ENCODE data around the gene GNAS. TPM values are rescaled to one million over a fixed set of nuclear protein-coding genes. Genes with fewer than 3 reads are reported as not detected.
A peak's percentile ranks its signal among the peaks of the same experiment; 100 is the strongest.

The GNAS gene
- polyA plus RNA-seq, 6 donors from 2014 or later, result 133 to 298 (median 194) TPM

DNA sequence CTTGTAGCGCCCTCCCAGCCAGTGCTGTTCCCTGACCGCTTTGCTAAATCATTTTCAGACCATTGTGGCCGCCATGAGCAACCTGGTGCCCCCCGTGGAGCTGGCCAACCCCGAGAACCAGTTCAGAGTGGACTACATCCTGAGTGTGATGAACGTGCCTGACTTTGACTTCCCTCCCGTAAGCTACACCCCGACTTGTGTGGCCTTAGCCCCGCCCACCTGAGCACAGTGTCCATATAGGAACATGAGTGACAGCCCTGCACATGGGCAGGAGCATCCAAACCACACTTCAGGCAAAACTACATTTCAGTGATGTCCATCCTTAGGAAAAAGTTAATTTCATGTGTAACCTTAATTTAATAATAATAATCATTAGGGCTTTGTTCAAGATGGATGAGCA is 51.1 kb downstream of the GNAS start:
- DNase-seq, result no peak
- Mint-ChIP-seq H3K36me3 (peaks cover 14 to 33% of the 10 kb centered on the region in 2 donors), H3K27me3 (no peaks in the 10 kb centered on the region), H3K9me3 (peaks cover 0 to 4% (median 0%) of the 10 kb centered on the region in 7 donors), H3K4me1 (peaks cover 59 to 77% (median 66%) of the 10 kb centered on the region in 3 donors), H3K4me3 (no peak overlapping the region), H3K27ac (peak overlapping the region; percentile 51 to 95 (median 76))
- no peak for ATAC-seq (ENCODE audit: low read depth in 2 of 2)

DNA sequence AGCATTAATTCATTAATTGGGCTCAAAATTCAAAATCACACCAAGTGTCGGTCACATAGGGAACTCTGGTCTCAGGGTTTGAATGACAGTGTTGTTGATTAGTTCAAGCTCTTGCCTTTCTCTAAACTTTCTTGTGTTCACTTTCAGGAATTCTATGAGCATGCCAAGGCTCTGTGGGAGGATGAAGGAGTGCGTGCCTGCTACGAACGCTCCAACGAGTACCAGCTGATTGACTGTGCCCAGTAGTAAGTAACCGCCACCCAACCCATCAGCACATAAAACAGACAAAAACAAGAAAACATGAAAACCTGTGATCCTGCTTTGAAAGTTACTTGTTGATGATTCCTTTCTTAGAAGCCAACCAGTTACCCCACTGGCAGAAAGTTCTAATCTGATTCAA is 52.7 kb downstream of the GNAS start:
- peaks cover 0 to 4% (median 0%) of the 10 kb centered on the region in 7 donors for H3K9me3 Mint-ChIP-seq
- ATAC-seq (ENCODE audit: low read depth in 2 of 2) (no peak), DNase-seq (no peak)
- H3K4me1 Mint-ChIP-seq, result peaks cover 52 to 78% (median 60%) of the 10 kb centered on the region in 3 donors
- no peaks in the 10 kb centered on the region for H3K27me3 Mint-ChIP-seq
- peaks cover 21 to 40% of the 10 kb centered on the region in 2 donors for H3K36me3 Mint-ChIP-seq
- peak overlapping the region in 5 of 6 donors; percentile 52 to 95 (median 69) for H3K27ac Mint-ChIP-seq
- H3K4me3 Mint-ChIP-seq, result peak overlapping the region in 1 of 8 donors; percentile 35

DNA sequence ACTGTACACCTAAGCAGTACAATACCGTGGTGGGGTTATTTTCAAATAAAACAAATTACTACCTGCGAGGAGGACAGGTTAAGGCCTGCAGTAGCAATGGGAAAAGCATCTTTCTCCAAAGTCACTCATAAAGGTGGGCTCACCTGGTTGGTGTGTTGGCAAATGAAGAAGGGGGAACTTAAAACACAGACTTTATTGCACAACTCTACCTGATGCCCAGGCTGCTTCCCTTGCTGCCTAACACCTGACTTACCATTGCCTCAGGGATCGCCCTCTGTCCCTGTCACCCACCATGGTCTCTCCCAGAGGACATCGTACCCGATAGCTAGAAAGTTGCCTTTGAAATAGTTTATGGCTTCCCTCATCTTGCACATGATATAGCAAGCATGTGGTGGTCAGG is 53.6 kb downstream of the GNAS start:
- no peaks in the 10 kb centered on the region for H3K27me3 Mint-ChIP-seq
- peaks cover 26 to 47% of the 10 kb centered on the region in 2 donors for H3K36me3 Mint-ChIP-seq
- H3K27ac Mint-ChIP-seq, result peak overlapping the region in 5 of 6 donors; percentile 52 to 95 (median 82)
- H3K9me3 Mint-ChIP-seq, result peaks cover 0 to 4% (median 0%) of the 10 kb centered on the region in 7 donors
- DNase-seq (no peak), ATAC-seq (ENCODE audit: low read depth in 2 of 2) (no peak)
- H3K4me3 Mint-ChIP-seq, result peak overlapping the region in 1 of 8 donors; percentile 5
- peaks cover 46 to 74% (median 51%) of the 10 kb centered on the region in 3 donors for H3K4me1 Mint-ChIP-seq

DNA sequence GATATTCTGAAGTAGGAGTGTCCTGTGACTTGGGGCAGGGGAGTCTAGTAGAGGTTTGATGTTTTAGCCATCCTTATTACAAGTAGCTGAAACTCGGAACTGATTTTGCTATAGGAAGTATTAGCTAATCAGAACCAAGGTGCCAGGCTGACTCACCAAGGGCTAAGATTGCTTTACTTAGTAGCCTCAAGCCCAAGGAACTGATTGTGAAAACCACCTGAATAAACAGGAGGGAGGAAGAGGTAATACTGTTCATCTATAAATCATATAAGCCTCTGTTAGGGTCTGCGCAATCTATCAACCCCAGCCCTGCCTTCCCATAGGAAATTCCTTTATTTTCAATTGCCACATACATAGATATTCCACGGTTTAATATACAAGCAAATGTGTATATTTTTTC is 54.4 kb downstream of the GNAS start:
- peaks cover 45 to 70% (median 47%) of the 10 kb centered on the region in 3 donors for H3K4me1 Mint-ChIP-seq
- H3K4me3 Mint-ChIP-seq, result peak overlapping the region; percentile 76 to 98 (median 91)
- DNase-seq (no peak), ATAC-seq (ENCODE audit: low read depth in 2 of 2) (no peak)
- no peaks in the 10 kb centered on the region for H3K27me3 Mint-ChIP-seq
- peaks cover 26 to 55% of the 10 kb centered on the region in 2 donors for H3K36me3 Mint-ChIP-seq
- H3K9me3 Mint-ChIP-seq, result peaks cover 0 to 4% (median 0%) of the 10 kb centered on the region in 7 donors
- peak overlapping the region; percentile 95 to 99 (median 97) for H3K27ac Mint-ChIP-seq

DNA sequence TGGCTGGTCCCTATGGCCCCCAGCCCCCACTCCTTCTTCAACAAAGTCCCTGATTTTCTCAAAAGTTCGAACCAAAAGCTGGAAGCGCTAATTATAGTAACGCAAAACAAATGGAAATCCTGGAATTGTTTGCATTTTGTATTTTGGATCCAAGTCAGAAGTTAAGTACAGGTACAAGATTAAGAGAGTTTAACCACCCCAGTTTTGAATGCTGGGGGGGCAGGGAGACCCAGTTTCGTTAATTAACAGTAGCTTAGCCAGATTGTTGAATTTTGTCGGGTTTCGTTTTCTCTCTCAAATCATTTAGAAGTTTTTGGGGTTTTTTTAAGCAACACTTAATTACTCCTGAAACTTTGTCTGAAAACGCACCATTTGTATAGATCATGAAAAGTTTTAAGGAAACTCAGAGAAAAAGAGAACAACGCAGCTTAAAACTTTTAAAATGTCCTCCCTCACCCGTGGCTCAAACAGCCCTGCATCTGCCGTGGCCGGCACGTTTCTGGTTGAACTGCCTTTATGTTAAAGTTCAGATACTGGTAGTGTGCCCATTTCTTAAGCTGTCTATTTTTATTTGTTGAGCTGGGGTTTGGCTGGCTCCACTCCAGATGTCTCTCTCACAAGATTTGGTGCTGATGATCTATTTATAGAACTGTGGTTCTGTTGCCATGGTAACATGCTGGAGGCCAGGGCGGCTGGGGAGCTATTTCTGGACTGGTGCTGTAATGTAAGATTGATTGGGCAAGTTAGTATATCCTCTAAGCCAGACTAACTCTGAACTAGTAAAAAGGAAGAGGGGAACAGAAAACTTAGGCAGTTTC is 55.0 kb downstream of the GNAS start:
- Mint-ChIP-seq H3K27ac (peak overlapping the region; percentile 95 to 99 (median 97)), H3K27me3 (no peaks in the 10 kb centered on the region), H3K36me3 (peaks cover 26 to 55% of the 10 kb centered on the region in 2 donors), H3K4me1 (peaks cover 48 to 67% (median 49%) of the 10 kb centered on the region in 3 donors), H3K9me3 (peaks cover 0 to 4% (median 0%) of the 10 kb centered on the region in 7 donors), H3K4me3 (peak overlapping the region; percentile 76 to 98 (median 91))
- DNase-seq (peak; percentile 93), ATAC-seq (ENCODE audit: low read depth in 2 of 2) (peak; percentile 95)

DNA sequence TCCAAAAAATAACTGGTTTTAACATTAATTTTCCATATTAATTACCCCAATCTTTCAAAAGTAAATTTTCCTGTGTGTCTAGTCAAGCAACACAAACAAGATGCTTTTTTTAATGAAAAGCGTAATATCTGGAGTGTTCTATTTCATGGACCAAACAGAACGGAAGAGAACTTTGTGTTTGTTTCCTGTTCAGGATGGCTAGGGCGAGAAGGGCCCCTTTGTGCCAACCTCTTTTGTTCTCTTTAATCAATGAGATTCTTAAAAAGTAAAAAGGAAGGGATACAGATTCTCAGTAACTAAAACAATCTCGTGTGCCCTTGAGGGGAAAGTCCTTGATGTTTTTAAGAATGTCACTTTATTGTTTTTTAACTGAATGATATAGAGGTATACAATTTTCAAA is 55.7 kb downstream of the GNAS start:
- DNase-seq, result no peak
- Mint-ChIP-seq H3K27me3 (no peaks in the 10 kb centered on the region), H3K36me3 (peaks cover 26 to 55% of the 10 kb centered on the region in 2 donors), H3K4me3 (peak overlapping the region; percentile 76 to 98 (median 91)), H3K27ac (peak overlapping the region; percentile 95 to 99 (median 97)), H3K4me1 (peaks cover 46 to 65% (median 49%) of the 10 kb centered on the region in 3 donors), H3K9me3 (peaks cover 0 to 4% (median 0%) of the 10 kb centered on the region in 7 donors)
- ATAC-seq (ENCODE audit: low read depth in 2 of 2), result peak; percentile 8 to 15

DNA sequence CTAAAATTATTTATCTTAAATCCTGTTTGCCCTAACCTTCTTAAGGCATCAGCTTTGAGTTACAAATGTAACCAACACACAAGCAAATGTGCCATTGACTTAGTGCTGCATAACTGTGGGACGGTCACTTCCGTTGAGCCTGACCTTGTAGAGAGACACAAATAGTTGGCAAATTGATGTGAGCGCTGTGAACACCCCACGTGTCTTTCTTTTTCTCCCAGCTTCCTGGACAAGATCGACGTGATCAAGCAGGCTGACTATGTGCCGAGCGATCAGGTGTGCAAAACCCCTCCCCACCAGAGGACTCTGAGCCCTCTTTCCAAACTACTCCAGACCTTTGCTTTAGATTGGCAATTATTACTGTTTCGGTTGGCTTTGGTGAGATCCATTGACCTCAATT is 56.4 kb downstream of the GNAS start:
- DNase-seq (no peak), ATAC-seq (ENCODE audit: low read depth in 2 of 2) (no peak)
- peaks cover 0 to 4% (median 0%) of the 10 kb centered on the region in 7 donors for H3K9me3 Mint-ChIP-seq
- H3K36me3 Mint-ChIP-seq, result peaks cover 19 to 51% of the 10 kb centered on the region in 2 donors
- H3K4me1 Mint-ChIP-seq, result peaks cover 39 to 61% (median 42%) of the 10 kb centered on the region in 3 donors
- H3K27me3 Mint-ChIP-seq, result no peaks in the 10 kb centered on the region
- H3K27ac Mint-ChIP-seq, result peak overlapping the region; percentile 44 to 99 (median 91)
- H3K4me3 Mint-ChIP-seq, result peak overlapping the region in 6 of 8 donors; percentile 19 to 79 (median 48)

DNA sequence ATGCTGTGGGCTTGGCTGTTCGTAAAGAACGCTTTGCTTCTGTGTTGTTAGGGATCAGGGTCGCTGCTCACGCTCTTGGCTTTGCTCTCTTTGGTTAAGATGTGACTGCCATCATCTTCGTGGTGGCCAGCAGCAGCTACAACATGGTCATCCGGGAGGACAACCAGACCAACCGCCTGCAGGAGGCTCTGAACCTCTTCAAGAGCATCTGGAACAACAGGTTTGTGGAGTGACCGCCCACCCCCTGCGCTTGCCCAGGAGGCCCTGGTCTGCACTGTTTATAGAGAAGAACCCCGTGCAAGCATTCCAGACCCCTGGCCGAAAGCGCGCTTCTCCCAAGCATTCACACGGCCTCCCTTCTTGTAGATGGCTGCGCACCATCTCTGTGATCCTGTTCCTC is 57.1 kb downstream of the GNAS start:
- H3K9me3 Mint-ChIP-seq, result peaks cover 0 to 4% (median 0%) of the 10 kb centered on the region in 7 donors
- H3K27me3 Mint-ChIP-seq, result no peaks in the 10 kb centered on the region
- H3K27ac Mint-ChIP-seq, result peak overlapping the region; percentile 38 to 98 (median 86)
- peak overlapping the region in 4 of 8 donors; percentile 32 to 76 (median 42) for H3K4me3 Mint-ChIP-seq
- no peak for ATAC-seq (ENCODE audit: low read depth in 2 of 2)
- H3K36me3 Mint-ChIP-seq, result peaks cover 18 to 47% of the 10 kb centered on the region in 2 donors
- H3K4me1 Mint-ChIP-seq, result peaks cover 39 to 61% (median 41%) of the 10 kb centered on the region in 3 donors
- DNase-seq, result no peak

DNA sequence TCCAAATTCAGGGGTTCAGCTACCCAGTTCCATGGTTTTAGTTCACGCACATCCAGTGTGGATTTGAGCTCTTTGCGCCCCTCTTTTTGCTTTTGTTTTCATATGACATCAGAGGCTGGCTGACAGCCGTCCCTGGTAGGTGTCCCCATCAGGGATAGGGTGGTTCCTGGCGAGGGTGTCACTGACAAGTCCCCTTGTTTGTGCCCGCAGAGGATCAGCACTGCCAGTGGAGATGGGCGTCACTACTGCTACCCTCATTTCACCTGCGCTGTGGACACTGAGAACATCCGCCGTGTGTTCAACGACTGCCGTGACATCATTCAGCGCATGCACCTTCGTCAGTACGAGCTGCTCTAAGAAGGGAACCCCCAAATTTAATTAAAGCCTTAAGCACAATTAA is 58.0 kb downstream of the GNAS start:
- Mint-ChIP-seq H3K36me3 (peaks cover 18 to 39% of the 10 kb centered on the region in 2 donors), H3K27me3 (no peaks in the 10 kb centered on the region), H3K4me1 (peaks cover 39 to 57% (median 41%) of the 10 kb centered on the region in 3 donors), H3K27ac (peak overlapping the region in 3 of 6 donors; percentile 73 to 95 (median 92)), H3K9me3 (peaks cover 0 to 4% (median 0%) of the 10 kb centered on the region in 7 donors), H3K4me3 (peak overlapping the region in 4 of 8 donors; percentile 8 to 58 (median 36))
- no peak for DNase-seq
- no peak for ATAC-seq (ENCODE audit: low read depth in 2 of 2)

DNA sequence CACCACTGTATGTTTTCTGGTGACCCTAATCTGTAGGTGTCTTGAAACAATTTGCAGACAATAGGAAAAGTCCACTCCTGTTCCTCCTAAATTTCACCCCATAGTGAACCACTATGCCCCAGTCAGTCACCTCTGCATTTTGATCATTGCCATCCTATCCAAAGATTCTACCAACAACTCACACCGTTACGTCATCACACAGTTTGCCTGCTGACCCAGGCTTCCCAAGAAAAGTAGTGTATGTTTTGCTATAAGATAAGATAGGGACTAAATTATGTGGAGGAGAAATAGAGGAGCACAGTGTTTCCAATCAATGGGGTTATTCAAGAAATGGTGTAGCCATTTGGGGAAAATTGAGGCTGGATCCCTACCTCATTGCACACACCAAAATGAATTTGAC is 58.8 kb downstream of the GNAS start:
- Mint-ChIP-seq H3K4me1 (peaks cover 34 to 51% (median 35%) of the 10 kb centered on the region in 3 donors), H3K27me3 (no peaks in the 10 kb centered on the region), H3K9me3 (peaks cover 0 to 4% (median 0%) of the 10 kb centered on the region in 7 donors), H3K36me3 (peaks cover 12 to 31% of the 10 kb centered on the region in 2 donors), H3K27ac (peak overlapping the region in 2 of 6 donors; percentile 4 to 33), H3K4me3 (no peak overlapping the region)
- ATAC-seq (ENCODE audit: low read depth in 2 of 2) (no peak), DNase-seq (no peak)

DNA sequence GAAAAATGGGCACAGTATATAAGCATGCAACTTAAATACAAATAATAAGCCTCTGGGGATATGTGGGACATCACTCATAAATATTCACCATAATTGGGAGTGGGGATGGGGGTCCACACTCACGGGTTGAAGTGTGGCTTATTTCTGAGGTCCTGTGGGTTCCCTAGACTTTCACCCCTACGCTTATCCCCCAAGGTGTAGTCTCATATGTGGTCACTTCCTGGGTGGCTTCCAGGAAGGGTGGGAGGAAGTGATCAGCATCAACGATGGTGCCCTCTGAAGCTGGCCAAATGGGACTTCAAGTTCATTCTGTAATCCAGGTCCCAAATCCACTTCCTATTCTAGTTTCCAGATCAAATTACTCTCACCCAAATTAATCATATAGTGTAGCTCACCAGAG is 59.5 kb downstream of the GNAS start:
- ATAC-seq (ENCODE audit: low read depth in 2 of 2) (no peak), DNase-seq (no peak)
- peak overlapping the region in 1 of 8 donors; percentile 31 for H3K4me3 Mint-ChIP-seq
- H3K9me3 Mint-ChIP-seq, result peaks cover 0 to 4% (median 0%) of the 10 kb centered on the region in 7 donors
- H3K36me3 Mint-ChIP-seq, result peaks cover 12 to 31% of the 10 kb centered on the region in 2 donors
- peak overlapping the region in 2 of 6 donors; percentile 17 to 28 for H3K27ac Mint-ChIP-seq
- peaks cover 30 to 46% (median 31%) of the 10 kb centered on the region in 3 donors for H3K4me1 Mint-ChIP-seq
- H3K27me3 Mint-ChIP-seq, result no peaks in the 10 kb centered on the region

DNA sequence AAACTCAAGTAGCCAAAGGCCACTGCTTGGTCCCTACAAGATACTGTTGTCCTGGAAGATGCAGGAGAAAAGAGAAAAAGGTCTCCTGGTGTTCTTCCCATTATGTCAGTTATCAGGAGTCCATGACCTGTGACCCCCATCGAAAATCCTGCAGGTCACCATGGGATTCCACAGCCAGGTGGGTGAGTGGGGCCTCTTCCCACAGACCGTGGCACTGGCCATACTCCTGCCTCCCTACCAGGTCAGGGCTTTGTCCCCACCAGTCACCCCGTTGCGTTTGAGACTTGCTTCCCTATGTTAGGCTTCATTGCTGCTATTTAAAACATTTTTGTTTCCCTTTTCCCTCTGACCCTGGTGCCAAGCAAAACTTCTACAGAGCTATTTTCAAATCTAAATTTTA is 60.6 kb downstream of the GNAS start:
- no peak overlapping the region for H3K4me3 Mint-ChIP-seq

DNA sequence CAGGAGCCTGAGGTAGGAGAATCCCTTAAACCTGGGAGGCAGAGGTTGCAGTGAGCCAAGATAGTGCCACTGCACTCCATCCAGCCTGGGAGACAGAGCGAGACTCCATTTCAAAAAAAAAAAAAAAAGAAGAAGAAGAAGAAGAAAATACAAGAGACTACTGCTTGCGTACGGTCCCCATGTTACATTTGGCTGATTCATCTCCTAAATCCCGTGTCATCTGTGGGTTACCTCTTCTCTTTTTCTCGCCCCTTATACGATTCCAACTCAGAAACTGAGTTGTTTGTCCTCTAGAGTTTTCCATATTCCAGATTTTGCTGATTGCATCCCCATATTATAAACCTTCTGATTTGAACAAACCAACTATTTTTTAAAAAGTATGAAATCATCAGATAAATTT is 66.1 kb downstream of the GNAS start:
- no peak for ATAC-seq (ENCODE audit: low read depth in 2 of 2)
- no peak for DNase-seq

More for the DNA sequence above, 60.6 kb downstream of the GNAS start:
- no peak for ATAC-seq (ENCODE audit: low read depth in 2 of 2)
- H3K27ac Mint-ChIP-seq, result peak overlapping the region in 1 of 6 donors; percentile 26
- H3K4me1 Mint-ChIP-seq, result peaks cover 20 to 35% (median 20%) of the 10 kb centered on the region in 3 donors
- H3K9me3 Mint-ChIP-seq, result no peaks in the 10 kb centered on the region
- peaks cover 12 to 25% of the 10 kb centered on the region in 2 donors for H3K36me3 Mint-ChIP-seq
- DNase-seq, result no peak
- H3K27me3 Mint-ChIP-seq, result no peaks in the 10 kb centered on the region

More for the DNA sequence above, 66.1 kb downstream of the GNAS start:
- Mint-ChIP-seq H3K4me1 (peaks cover 0 to 4% (median 0%) of the 10 kb centered on the region in 3 donors), H3K27ac (no peak overlapping the region), H3K4me3 (no peak overlapping the region), H3K27me3 (no peaks in the 10 kb centered on the region), H3K36me3 (no peaks in the 10 kb centered on the region), H3K9me3 (no peaks in the 10 kb centered on the region)

All from naive B cell (primary cell).